Fibroblast of pulmonary artery (primary cell): ENCODE results near the gene TRIM75.
"Not testable (repeated sequence)": the region's sequence is repeated elsewhere in the genome, so short reads cannot be mapped to it uniquely, and the experiment has no call there.

ENCODE experiments used
- DNase-seq: peaks from one replicate; pipeline ENCODE4 v3.0.0-alpha.2; 2010; ENCODE audit warnings: low read depth
- H3K4me3 ChIP-seq: replicated peaks from 2 replicates; pipeline ENCODE4 v1.5.1; 2011; ENCODE audit warnings: low read depth, mild to moderate bottlenecking, control low read depth, low read length, moderate library complexity
- TF ChIP-seq, protein P1 (sequence below): IDR thresholded peaks from 2 replicates; pipeline ENCODE4 v1.5.1; 2011; ENCODE audit warnings: mild to moderate bottlenecking, control low read depth, low read length, inconsistent platforms; ENCODE audit errors: missing control alignments

TRIM75 gene

DNA sequence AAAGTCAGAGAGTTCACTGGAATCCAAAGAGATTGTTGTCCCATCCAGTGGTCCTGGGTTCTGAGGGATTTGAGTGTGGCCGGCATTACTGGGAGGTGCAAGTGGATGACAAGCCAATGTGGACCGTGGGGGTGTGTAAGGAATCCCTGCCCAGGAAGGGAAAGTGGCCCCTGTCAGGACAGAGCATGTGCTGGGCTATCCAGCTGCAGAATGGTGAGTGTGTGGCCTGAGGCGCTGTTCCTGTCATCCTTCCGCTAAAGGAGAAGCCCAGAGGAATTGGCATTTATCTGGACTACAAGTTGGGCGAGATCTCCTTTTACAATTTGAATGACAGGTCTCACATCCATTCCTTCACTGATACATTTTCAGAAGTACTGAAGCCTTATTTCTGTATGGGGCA lies 42.3 kb upstream of the TRIM75 start:
- TF ChIP-seq, protein P1, sequence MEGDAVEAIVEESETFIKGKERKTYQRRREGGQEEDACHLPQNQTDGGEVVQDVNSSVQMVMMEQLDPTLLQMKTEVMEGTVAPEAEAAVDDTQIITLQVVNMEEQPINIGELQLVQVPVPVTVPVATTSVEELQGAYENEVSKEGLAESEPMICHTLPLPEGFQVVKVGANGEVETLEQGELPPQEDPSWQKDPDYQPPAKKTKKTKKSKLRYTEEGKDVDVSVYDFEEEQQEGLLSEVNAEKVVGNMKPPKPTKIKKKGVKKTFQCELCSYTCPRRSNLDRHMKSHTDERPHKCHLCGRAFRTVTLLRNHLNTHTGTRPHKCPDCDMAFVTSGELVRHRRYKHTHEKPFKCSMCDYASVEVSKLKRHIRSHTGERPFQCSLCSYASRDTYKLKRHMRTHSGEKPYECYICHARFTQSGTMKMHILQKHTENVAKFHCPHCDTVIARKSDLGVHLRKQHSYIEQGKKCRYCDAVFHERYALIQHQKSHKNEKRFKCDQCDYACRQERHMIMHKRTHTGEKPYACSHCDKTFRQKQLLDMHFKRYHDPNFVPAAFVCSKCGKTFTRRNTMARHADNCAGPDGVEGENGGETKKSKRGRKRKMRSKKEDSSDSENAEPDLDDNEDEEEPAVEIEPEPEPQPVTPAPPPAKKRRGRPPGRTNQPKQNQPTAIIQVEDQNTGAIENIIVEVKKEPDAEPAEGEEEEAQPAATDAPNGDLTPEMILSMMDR: no peak
- no peak for DNase-seq
- H3K4me3 ChIP-seq: no peak overlapping the region

DNA sequence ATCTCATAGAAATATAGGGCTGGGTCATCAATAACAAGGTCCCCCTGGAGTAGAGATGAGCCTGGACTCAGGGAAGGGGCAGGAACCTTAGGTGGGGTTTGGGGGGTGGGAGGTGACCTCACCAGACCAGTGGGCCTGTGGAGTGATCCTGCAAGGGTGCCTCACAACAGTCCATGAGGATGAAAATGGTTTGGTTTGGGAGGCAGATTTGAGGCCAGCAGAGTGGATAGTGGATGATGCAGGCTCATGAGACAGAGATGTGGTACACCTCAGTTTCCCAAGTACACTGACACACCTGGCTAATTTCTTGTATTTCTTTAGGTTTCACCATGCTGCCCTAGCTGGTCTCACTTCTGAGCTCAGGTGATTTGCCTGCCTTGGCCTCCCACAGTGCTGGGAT lies 40.0 kb upstream of the TRIM75 start:
- H3K4me3 ChIP-seq: no peak overlapping the region
- TF ChIP-seq, protein P1: no peak
- DNase-seq: no peak

DNA sequence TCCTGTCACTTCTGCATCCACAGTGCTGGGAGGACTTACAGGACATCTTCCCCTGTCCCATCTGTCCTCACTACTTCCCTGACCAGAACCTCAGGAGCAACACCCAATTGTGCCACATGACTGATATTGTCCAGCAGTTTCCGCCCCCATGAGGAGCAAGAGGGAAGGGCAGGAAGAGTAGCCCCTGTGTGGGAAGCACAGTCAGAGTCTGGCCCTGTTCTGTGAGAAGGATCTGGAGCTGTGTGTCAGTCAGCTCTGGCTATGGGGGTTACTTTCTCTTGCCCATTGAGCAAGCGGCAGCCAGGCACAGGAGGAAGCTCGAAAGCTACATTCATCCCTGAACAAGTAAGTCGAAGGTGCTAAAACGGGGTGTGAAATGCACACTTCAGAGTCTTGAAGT lies 36.7 kb upstream of the TRIM75 start:
- TF ChIP-seq, protein P1: peak; percentile 17
- peak; percentile 1 for DNase-seq

DNA sequence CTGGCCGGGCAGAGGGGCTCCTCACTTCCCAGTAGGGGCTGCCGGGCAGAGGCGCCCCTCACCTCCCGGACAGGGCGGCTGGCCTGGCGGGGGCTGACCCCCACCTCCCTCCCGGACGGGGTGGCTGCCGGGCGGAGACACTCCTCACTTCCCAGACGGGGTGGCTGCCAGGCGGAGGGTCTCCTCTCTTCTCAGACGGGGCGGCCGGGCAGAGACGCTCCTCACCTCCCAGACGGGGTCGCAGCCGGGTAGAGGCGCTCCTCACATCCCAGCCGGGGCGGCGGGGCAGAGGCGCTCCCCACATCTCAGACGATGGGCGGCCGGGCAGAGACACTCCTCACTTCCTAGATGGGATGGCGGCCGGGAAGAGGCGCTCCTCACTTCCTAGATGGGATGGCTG lies 33.7 kb upstream of the TRIM75 start:
- not testable (repeated sequence) for DNase-seq, H3K4me3 ChIP-seq

More for the DNA sequence above, 36.7 kb upstream of the TRIM75 start:
- no peak overlapping the region for H3K4me3 ChIP-seq

DNA sequence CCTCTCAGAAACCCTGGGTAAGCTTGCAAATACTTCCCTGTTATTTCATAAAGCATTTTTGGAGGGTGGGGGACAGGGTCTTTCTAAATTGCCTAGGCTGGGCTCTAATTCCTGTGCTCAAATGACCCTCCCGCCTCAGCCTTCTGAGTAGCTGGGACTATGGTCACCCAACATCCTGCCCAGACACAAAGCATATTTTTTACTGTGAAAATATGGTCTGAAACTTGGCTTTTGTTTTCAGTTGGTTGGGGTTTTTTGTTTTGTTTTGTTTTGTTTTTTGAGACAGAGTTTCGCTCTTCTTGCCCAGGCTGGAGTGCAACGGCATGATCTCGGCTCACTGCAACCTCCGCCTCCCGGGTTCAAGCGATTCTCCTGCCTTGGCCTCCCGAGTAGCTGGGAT lies 27.9 kb upstream of the TRIM75 start:
- not testable (repeated sequence) for H3K4me3 ChIP-seq

DNA sequence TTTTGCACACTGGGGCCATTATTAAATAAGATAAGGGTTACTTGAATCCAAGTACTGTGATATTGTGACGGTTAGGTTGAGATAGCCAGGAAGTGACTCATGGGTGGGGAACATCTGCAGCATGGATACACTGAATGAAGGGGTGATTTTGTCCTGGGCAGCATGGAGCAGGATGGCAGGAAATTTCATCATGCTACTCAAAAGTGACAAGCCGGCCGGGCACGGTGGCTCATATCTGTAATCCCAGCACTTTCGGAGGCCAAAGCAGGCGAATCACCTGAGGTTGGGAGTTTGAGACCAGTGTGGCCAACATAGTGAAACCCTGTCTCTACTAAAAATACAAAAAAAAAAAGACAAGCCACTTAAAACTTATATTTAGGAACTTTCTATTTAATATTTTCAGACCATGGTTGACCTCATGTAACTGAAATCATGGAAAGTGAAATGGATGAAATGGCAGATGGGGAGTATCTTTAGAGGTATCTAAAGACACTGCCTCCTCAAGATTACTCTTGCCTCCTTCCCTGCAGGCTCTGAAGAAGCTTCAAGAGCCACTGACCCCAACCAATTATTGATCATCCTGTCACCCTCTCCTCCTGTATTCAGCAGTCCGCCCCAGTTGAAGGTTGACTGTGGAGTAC lies 25.8 kb upstream of the TRIM75 start:
- peak; percentile 9 for DNase-seq
- TF ChIP-seq, protein P1: no peak
- no peak overlapping the region for H3K4me3 ChIP-seq

More for the DNA sequence above, 27.9 kb upstream of the TRIM75 start:
- not testable (repeated sequence) for DNase-seq

DNA sequence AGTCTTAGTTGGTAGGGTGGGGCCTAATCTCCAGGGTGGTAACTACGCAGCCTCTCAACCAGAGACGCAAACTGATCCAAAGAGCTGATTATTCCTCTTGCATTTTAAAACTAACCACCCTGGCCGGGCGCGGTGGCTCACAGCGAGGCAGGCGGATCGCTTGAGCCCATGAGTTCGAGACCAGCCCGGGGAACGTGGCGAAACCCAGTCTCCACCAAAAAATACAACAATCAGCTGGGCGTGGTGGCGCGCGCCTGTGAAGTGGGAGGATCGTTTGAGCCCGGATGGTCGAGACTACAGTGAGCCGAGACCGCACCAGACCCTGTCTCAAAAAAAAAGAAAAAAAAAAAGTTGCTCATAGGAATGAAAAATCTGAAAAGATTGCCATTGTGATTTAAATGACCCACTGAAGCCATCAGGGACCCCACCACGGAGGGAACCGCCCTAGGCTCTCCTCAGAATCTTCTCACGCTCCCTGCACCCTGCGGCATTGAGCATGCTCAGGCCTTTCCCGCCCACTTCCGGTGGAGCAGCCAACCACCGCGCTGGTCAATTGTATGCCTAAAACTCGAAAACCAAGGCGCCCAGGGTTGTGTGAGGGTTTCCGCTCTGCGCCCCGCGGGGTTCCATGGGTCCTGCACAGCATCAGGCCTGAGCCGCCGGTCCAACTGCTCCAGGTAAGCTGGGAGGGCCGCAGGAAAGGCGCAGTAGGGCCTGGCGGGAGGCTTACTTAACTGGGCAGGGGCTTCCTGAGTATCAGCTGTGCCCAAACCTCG lies 22.0 kb upstream of the TRIM75 start, which contains the start of gene TRIM60:
TRIM60 (plus strand) TSS at position 564 of the 776 bp plus-strand sequence. CDS start 8,074 bp downstream, outside the sequence.
- no peak within 1 kb of the TSS for H3K4me3 ChIP-seq
- DNase-seq: no peak
- TF ChIP-seq, protein P1: no peak

DNA sequence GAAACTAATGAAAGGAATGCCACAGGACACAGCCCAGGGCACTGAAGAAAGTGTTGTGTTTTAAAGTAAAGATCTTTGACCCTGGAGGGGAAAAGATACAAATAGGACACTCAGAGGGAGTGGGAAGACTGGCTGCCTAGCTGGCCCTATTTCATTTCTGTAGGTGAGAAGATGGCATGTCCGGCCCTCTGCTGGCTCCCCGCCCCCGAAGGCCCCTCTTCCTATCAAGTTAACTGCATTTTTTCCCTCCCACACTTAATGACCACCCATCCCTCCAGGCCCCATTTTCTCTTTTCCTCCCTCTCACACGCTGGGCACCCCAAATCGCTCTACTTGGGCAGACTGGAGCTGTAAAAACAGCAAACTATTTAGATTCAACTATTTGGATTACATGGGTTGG lies 5.5 kb upstream of the TRIM75 start:
- no peak overlapping the region for H3K4me3 ChIP-seq
- TF ChIP-seq, protein P1: no peak
- DNase-seq: no peak
